A673 (cell line): ENCODE measurements around the gene ANAPC5. TPM values are rescaled to one million over a fixed set of nuclear protein-coding genes. Genes with fewer than 3 reads are reported as not detected.
"Not testable (repeated sequence)": the region's sequence is repeated elsewhere in the genome, so short reads cannot be mapped to it uniquely, and the experiment has no call there.

Source experiments
- BruUV-seq: library from RNA; stranded (reverse); fragments of 400-500 nt; replicated peaks from 2 replicates; lab custom pipeline; 2021; lab: Mats Ljungman, UMichigan
- CTCF ChIA-PET: fragments of 300-600 bp; sonication (Branson Sonifier 250); formaldehyde crosslinking; loops from one replicate; lab custom pipeline; 2022; ENCODE audit warnings: antibody characterized with exemption; lab: Charles Lee
- POLR2A ChIA-PET: fragments of 300-600 bp; sonication (Branson Sonifier 250); formaldehyde crosslinking; loops from one replicate; lab custom pipeline; 2022; ENCODE audit warnings: antibody characterized with exemption; ENCODE audit not compliant: low non-redundant PET; lab: Charles Lee
- DNase-seq: peaks from one replicate; pipeline ENCODE4 v3.0.0-alpha.2; 2015; ENCODE audit warnings: low spot score
- H3K27ac ChIP-seq: fragments of 200-600 bp; sonication (generic); 2 replicates; pipeline ENCODE4 v1.5.1; 2016; ENCODE audit warnings: mixed run types, low read depth, mild to moderate bottlenecking, mixed read lengths, antibody characterized with exemption, low read length; ENCODE audit not compliant: poor library complexity, severe bottlenecking
- H3K27me3 ChIP-seq: fragments of 200-600 bp; sonication (generic); replicated peaks from 2 replicates; pipeline ENCODE4 v1.6.1; 2017; ENCODE audit warnings: mixed run types, low read depth, mild to moderate bottlenecking, mixed read lengths, antibody characterized with exemption, low read length; ENCODE audit not compliant: insufficient read depth, poor library complexity
- H3K36me3 ChIP-seq: fragments of 200-600 bp; sonication (generic); 2 replicates; pipeline ENCODE4 v1.6.1; 2016; ENCODE audit warnings: mixed run types, mild to moderate bottlenecking, mixed read lengths, antibody characterized with exemption, low read length; ENCODE audit not compliant: insufficient read depth, poor library complexity, severe bottlenecking
- H3K4me1 ChIP-seq: fragments of 200-600 bp; sonication (generic); 2 replicates; pipeline ENCODE4 v1.6.1; 2017; ENCODE audit warnings: mixed run types, mild to moderate bottlenecking, mixed read lengths, antibody characterized with exemption, low read length; ENCODE audit not compliant: insufficient read depth, poor library complexity, severe bottlenecking
- H3K4me3 ChIP-seq: fragments of 200-600 bp; sonication (generic); 2 replicates; pipeline ENCODE4 v1.5.1; 2016; ENCODE audit warnings: low read depth, mixed run types, mild to moderate bottlenecking, mixed read lengths, low read length; ENCODE audit not compliant: poor library complexity, severe bottlenecking
- H3K9me3 ChIP-seq: fragments of 200-600 bp; sonication (generic); 2 replicates; pipeline ENCODE4 v1.6.1; 2016; ENCODE audit warnings: mixed run types, low read depth, mild to moderate bottlenecking, mixed read lengths, antibody characterized with exemption, low read length; ENCODE audit not compliant: poor library complexity, severe bottlenecking
- CTCF ChIP-seq: fragments of 300-800, 200-600 bp; sonication (generic); conservative IDR thresholded peaks from 2 replicates; pipeline ENCODE4 v1.5.1; 2017; ENCODE audit warnings: low read depth, mild to moderate bottlenecking, antibody characterized with exemption, low read length, moderate library complexity, mixed read lengths
- EZH2 ChIP-seq: fragments of 200-600 bp; sonication (generic); IDR thresholded peaks from 2 replicates; pipeline ENCODE4 v1.6.1; 2017; ENCODE audit warnings: borderline replicate concordance, low read depth, mild to moderate bottlenecking, mixed read lengths, antibody characterized with exemption, low read length; ENCODE audit not compliant: poor library complexity, severe bottlenecking
- intact Hi-C: fragments of 100-400 bp; cut with micrococcal nuclease; formaldehyde crosslinking; loops from one replicate; pipeline ENCODE4 v1.10.0; 2022; ENCODE audit not compliant: unreplicated experiment
- total RNA-seq: library from RNA; stranded (reverse); gene quantifications from 2 replicates; pipeline ENCODE4 v1.2.3, GENCODE V29; 2021

ANAPC5 gene
- total RNA-seq, 1 experiment from 2014 or later: 142 TPM

- Histone ChIP-seq H3K36me3 (no peaks in the 10 kb centered on the region), H3K9me3 (no peaks in the 10 kb centered on the region), H3K27ac (no peak overlapping the region), H3K4me1 (no peaks in the 10 kb centered on the region), H3K4me3 (no peak overlapping the region), H3K27me3 (no peaks in the 10 kb centered on the region)
- TF ChIP-seq CTCF (no peak), EZH2 (no peak)
- DNase-seq: no peak
- POLR2A ChIA-PET: no interaction called here
- no TSS peak for BruUV-seq
- CTCF ChIA-PET: no interaction called here
- intact Hi-C loops: no loop called here
Observed at GRCh38 chr12:121284551-121285390, 67.4 kb downstream of the ANAPC5 start.

- no peak for TF ChIP-seq CTCF
- TF ChIP-seq EZH2: no peak
- Histone ChIP-seq H3K36me3 (no peaks in the 10 kb centered on the region), H3K27me3 (no peaks in the 10 kb centered on the region), H3K4me1 (no peaks in the 10 kb centered on the region), H3K4me3 (no peak overlapping the region), H3K9me3 (no peaks in the 10 kb centered on the region), H3K27ac (no peak overlapping the region)
- no peak for DNase-seq
- CTCF ChIA-PET: no interaction called here
- BruUV-seq: no TSS peak
- POLR2A ChIA-PET: no interaction called here
- intact Hi-C loops: no loop called here
Observed at GRCh38 chr12:121283841-121284240, 68.4 kb downstream of the ANAPC5 start.

- POLR2A ChIA-PET: no interaction called here
- no peak overlapping the region for H3K27ac ChIP-seq
- H3K4me3 ChIP-seq: no peak overlapping the region
- BruUV-seq: no TSS peak
- TF ChIP-seq EZH2 (no peak), CTCF (no peak)
- no peaks in the 10 kb centered on the region for H3K27me3 ChIP-seq
- H3K4me1 ChIP-seq: no peaks in the 10 kb centered on the region
- no peak for DNase-seq
- intact Hi-C loops: no loop called here
- no peaks in the 10 kb centered on the region for H3K9me3 ChIP-seq
- CTCF ChIA-PET: no interaction called here
- H3K36me3 ChIP-seq: no peaks in the 10 kb centered on the region
Observed at GRCh38 chr12:121283388-121283787, 68.8 kb downstream of the ANAPC5 start.

- CTCF ChIA-PET, H3K27me3 ChIP-seq, H3K4me1 ChIP-seq, H3K4me3 ChIP-seq, BruUV-seq, H3K9me3 ChIP-seq, H3K27ac ChIP-seq, H3K36me3 ChIP-seq, POLR2A ChIA-PET, DNase-seq, intact Hi-C loops: not testable (repeated sequence)
Observed at GRCh38 chr12:121282910-121283309, 69.3 kb downstream of the ANAPC5 start.
